Mammary epithelial cell (primary cell): ENCODE data around the gene PPP1R13B.

ENCODE experiments used
- EZH2 ChIP-seq: IDR thresholded peaks from 2 replicates; pipeline ENCODE4 v1.6.1; 2012; ENCODE audit warnings: low read length, inconsistent platforms, borderline replicate concordance
- TF ChIP-seq, protein P1 (sequence below), 2 donors: IDR thresholded peaks in 1 of 2; conservative IDR thresholded peaks in 1 of 2; 2 replicates each; pipeline ENCODE4 v1.5.1; 2011 to 2012; ENCODE audit warnings: inconsistent platforms in 2 of 2, low read length in 2 of 2, mild to moderate bottlenecking in 2 of 2, control low read depth in 1 of 2, low read depth in 1 of 2; ENCODE audit not compliant: insufficient read depth in 1 of 2; ENCODE audit errors: extremely low read depth in 1 of 2

DNA sequence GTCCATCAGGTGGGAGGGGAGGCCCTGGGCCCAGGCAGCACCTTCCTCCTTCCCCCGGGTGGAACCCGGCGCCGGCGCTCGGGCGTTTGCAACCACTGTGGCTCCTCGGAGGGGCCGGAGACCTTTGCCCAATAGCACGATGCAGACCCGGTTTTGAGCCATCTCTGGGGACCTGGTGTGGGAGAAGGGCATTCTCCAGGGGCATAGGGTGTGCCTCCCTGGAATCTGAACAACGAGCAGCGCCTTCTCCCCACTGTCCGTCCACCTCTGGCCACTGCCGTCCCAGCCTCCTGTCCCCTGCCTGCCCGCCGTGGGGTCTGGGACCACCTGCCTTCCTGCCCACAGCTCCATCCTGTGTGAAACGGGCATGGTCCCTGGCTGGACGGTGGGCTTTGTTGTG is 119.2 kb downstream of the PPP1R13B start:
- TF ChIP-seq, protein P1, sequence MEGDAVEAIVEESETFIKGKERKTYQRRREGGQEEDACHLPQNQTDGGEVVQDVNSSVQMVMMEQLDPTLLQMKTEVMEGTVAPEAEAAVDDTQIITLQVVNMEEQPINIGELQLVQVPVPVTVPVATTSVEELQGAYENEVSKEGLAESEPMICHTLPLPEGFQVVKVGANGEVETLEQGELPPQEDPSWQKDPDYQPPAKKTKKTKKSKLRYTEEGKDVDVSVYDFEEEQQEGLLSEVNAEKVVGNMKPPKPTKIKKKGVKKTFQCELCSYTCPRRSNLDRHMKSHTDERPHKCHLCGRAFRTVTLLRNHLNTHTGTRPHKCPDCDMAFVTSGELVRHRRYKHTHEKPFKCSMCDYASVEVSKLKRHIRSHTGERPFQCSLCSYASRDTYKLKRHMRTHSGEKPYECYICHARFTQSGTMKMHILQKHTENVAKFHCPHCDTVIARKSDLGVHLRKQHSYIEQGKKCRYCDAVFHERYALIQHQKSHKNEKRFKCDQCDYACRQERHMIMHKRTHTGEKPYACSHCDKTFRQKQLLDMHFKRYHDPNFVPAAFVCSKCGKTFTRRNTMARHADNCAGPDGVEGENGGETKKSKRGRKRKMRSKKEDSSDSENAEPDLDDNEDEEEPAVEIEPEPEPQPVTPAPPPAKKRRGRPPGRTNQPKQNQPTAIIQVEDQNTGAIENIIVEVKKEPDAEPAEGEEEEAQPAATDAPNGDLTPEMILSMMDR (conservative IDR thresholded peaks at IDR 0.05 in 1 of 2, IDR thresholded peaks at IDR 0.05 in 1 of 2; ENCODE audit: extremely low read depth in 1 of 2, insufficient read depth in 1 of 2, low read depth in 1 of 2, low read length in 2 of 2) = no peak
- no peak for TF ChIP-seq EZH2
